Erythroblast (primary cell): Measurements from ENCODE around the gene SLIT1.

Source experiments
- GATA1 ChIP-seq: IDR thresholded peaks from 2 replicates; pipeline ENCODE4 v1.6.1; 2011; ENCODE audit warnings: low read depth, mild to moderate bottlenecking, control low read depth, low read length, moderate library complexity
- POLR2A ChIP-seq: IDR thresholded peaks from 2 replicates; pipeline ENCODE4 v1.6.1; 2011; ENCODE audit warnings: mild to moderate bottlenecking, low read length

DNA sequence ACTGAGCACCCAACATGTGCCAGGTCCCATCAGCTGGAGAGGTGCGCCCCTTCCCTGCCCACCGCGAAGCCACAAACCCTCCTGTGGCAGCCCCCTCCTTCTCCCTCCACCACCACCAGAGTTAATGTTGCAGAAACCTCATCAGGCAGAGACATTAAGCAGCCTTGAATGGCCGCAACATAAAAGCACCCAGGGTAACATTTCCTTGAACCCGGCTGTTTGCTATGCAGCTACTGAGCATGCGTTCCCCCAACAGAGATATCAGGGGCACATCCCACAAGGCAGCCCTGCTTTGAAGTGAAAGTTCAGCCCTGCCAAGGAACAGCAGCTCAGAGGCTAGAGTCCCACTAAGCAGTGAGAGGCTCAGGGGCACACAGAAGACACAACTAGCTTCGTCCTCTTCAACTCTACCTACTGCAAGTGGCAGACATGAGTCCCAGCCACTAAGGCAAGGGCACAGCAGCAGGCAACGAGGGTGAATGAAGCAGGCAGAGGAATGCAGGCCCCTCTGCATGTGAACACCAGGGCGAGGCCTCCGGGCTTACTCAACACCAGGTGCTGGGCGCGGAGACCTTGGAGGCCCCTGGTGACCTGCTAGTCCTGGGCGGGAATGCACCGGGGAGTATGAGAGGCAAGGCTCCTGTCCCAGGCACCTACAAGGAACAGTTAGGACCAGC lies 107.4 kb downstream of the SLIT1 start:
- no peak for TF ChIP-seq POLR2A
- no peak for TF ChIP-seq GATA1
